SU-DHL-6 (cell line): ENCODE data around the gene CSNK1G3.

ENCODE experiments used
- EZH2phosphoT487 ChIP-seq: fragments of 200-600 bp; sonication (generic), shearing (Covaris generic); conservative IDR thresholded peaks from 2 replicates; pipeline ENCODE4 v1.6.1; 2018; ENCODE audit warnings: mild to moderate bottlenecking, antibody characterized with exemption, low read length, moderate library complexity, mixed read lengths
- TF ChIP-seq, protein P1 (sequence below): fragments of 200-600 bp; sonication (generic); IDR thresholded peaks from one replicate; pipeline ENCODE4 v1.5.1; 2017; ENCODE audit warnings: antibody characterized with exemption, mild to moderate bottlenecking, low read length, moderate library complexity; ENCODE audit not compliant: insufficient read depth, poor library complexity, severe bottlenecking

DNA sequence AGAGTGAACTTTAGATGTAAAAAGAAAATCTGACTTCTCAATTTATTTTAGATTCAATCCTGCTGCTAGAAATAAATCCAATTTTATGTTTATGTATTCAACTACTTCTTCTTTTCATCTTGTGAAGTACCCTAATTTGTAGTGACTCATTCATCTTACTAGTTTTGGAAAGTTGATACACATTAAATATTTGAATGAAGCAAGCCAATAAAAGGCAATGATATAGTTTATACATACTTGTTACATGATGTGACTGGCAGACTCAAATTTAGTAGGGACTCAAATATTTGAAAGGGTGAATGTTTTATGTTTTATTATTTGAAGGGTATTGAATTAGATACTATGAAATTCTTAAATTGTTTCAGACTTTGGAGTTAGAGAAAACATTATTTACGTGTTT lies 34.7 kb downstream of the CSNK1G3 start:
- TF ChIP-seq, protein P1, sequence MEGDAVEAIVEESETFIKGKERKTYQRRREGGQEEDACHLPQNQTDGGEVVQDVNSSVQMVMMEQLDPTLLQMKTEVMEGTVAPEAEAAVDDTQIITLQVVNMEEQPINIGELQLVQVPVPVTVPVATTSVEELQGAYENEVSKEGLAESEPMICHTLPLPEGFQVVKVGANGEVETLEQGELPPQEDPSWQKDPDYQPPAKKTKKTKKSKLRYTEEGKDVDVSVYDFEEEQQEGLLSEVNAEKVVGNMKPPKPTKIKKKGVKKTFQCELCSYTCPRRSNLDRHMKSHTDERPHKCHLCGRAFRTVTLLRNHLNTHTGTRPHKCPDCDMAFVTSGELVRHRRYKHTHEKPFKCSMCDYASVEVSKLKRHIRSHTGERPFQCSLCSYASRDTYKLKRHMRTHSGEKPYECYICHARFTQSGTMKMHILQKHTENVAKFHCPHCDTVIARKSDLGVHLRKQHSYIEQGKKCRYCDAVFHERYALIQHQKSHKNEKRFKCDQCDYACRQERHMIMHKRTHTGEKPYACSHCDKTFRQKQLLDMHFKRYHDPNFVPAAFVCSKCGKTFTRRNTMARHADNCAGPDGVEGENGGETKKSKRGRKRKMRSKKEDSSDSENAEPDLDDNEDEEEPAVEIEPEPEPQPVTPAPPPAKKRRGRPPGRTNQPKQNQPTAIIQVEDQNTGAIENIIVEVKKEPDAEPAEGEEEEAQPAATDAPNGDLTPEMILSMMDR = no peak
- no peak for TF ChIP-seq EZH2phosphoT487
